Endothelial cell (in vitro differentiated cells): ENCODE measurements around the gene RPL12. TPM values are rescaled to one million over a fixed set of nuclear protein-coding genes. Genes with fewer than 3 reads are reported as not detected.

Source experiments
- DNase-seq: peaks from one replicate; pipeline ENCODE4 v3.0.0; 2021; ENCODE audit warnings: low spot score
- H3K27ac Mint-ChIP-seq: one replicate; pipeline ENCODE4 v1.8.0; 2021; ENCODE audit warnings: mixed read lengths, inconsistent platforms; ENCODE audit not compliant: unreplicated experiment
- H3K27me3 Mint-ChIP-seq: one replicate; pipeline ENCODE4 v1.8.0; 2021; ENCODE audit warnings: mild to moderate bottlenecking, moderate library complexity, mixed read lengths, inconsistent platforms; ENCODE audit not compliant: unreplicated experiment
- H3K36me3 Mint-ChIP-seq: one replicate; pipeline ENCODE4 v1.8.0; 2021; ENCODE audit warnings: mild to moderate bottlenecking, low read depth, mixed read lengths, inconsistent platforms; ENCODE audit not compliant: unreplicated experiment
- H3K4me1 Mint-ChIP-seq: one replicate; pipeline ENCODE4 v1.8.0; 2021; ENCODE audit warnings: mild to moderate bottlenecking, mixed read lengths, inconsistent platforms; ENCODE audit not compliant: unreplicated experiment
- H3K4me3 Mint-ChIP-seq: one replicate; pipeline ENCODE4 v1.8.0; 2021; ENCODE audit warnings: mild to moderate bottlenecking, mixed read lengths, inconsistent platforms; ENCODE audit not compliant: unreplicated experiment
- H3K9me3 Mint-ChIP-seq: one replicate; pipeline ENCODE4 v1.8.0; 2021; ENCODE audit warnings: mixed read lengths, inconsistent platforms; ENCODE audit not compliant: unreplicated experiment
- total RNA-seq: library from RNA; stranded (reverse); fragmentation: NEBNext Ultra II Directional; extraction: Animal tissue kit (Norgen Biotek cat#: 25700); gene quantifications from one replicate; pipeline ENCODE4 v1.2.1, GENCODE V29; 2021; ENCODE audit not compliant: unreplicated experiment
- TF ChIP-seq, protein P1 (sequence below): fragments of 200-600 bp; sonication (generic); IDR thresholded peaks from one replicate; pipeline ENCODE4 v1.5.0; 2021; ENCODE audit warnings: antibody characterized with exemption; ENCODE audit not compliant: unreplicated experiment

RPL12 gene
- total RNA-seq, 1 donor from 2014 or later = 1,208 TPM

DNA sequence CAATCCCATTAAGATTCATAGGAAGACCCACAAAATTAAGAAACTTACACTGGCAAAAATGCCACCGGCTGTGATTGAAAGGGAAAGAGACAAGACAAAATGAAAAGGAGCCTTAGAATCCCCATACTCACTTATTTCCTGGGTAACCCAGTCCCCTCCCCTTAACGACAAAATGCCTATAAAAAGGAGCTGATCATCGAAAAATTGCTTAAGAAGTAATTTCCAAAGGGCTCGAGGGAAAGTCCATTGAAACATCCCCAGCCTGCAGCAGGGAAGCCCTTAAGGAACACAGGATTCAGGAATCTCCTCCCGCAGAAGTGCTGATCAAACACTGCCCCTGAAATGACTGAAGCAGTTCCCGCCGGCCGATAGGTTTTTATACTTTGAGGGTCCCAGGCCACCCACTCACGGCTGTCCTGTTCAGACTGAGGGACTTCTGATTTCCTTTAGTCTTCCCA lies 27.7 kb downstream of the RPL12 start:
- Mint-ChIP-seq H3K4me1 (peaks cover 36% of the 10 kb centered on the region), H3K27ac (peak overlapping the region; percentile 72), H3K27me3 (no peaks in the 10 kb centered on the region), H3K4me3 (peak overlapping the region; percentile 98), H3K36me3 (no peaks in the 10 kb centered on the region), H3K9me3 (no peaks in the 10 kb centered on the region)
- DNase-seq = no peak
- TF ChIP-seq, protein P1, sequence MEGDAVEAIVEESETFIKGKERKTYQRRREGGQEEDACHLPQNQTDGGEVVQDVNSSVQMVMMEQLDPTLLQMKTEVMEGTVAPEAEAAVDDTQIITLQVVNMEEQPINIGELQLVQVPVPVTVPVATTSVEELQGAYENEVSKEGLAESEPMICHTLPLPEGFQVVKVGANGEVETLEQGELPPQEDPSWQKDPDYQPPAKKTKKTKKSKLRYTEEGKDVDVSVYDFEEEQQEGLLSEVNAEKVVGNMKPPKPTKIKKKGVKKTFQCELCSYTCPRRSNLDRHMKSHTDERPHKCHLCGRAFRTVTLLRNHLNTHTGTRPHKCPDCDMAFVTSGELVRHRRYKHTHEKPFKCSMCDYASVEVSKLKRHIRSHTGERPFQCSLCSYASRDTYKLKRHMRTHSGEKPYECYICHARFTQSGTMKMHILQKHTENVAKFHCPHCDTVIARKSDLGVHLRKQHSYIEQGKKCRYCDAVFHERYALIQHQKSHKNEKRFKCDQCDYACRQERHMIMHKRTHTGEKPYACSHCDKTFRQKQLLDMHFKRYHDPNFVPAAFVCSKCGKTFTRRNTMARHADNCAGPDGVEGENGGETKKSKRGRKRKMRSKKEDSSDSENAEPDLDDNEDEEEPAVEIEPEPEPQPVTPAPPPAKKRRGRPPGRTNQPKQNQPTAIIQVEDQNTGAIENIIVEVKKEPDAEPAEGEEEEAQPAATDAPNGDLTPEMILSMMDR = no peak

GRCh38 chr9:127422787-127423186 lies 28.4 kb downstream of the RPL12 start:
- Mint-ChIP-seq H3K4me1 (peaks cover 36% of the 10 kb centered on the region), H3K9me3 (no peaks in the 10 kb centered on the region), H3K4me3 (peak overlapping the region; percentile 98), H3K27ac (no peak overlapping the region), H3K36me3 (no peaks in the 10 kb centered on the region), H3K27me3 (no peaks in the 10 kb centered on the region)
- TF ChIP-seq, protein P1 = no peak
- DNase-seq = no peak

DNA sequence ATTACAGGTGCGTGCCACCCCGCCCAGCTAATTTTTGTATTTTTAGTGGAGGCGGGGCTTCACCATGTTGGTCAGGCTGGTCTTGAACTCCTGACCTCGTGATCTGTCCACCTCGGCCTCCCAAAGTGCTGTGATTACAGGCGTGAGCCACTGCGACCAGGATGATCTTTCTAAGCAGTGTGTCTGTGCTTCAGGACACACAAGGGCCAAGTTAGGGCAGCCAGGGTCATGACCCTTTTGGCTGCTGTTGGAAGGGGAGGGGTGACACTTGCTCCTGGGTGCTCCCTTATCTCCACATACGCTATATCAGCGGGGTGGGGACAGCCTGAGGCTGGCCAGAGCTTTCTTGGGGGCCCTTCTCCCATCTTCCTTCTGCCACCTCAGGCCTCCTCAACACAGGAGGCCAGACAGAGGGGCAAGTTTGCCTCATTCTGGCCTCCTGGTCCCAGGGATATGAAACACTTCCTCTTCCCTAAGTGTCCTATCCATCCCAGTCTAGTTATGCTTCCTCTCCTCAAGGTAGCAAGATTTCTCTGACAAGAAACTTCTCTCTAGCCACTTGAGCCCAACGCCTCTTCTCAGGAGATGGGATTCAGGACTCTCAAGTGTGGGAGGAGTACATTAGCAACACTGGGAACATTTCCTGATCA lies 28.9 kb downstream of the RPL12 start:
- Mint-ChIP-seq H3K9me3 (no peaks in the 10 kb centered on the region), H3K27ac (no peak overlapping the region), H3K4me3 (no peak overlapping the region), H3K27me3 (peaks cover 2% of the 10 kb centered on the region), H3K36me3 (no peaks in the 10 kb centered on the region), H3K4me1 (peaks cover 36% of the 10 kb centered on the region)
- TF ChIP-seq, protein P1 = no peak
- DNase-seq = no peak

DNA sequence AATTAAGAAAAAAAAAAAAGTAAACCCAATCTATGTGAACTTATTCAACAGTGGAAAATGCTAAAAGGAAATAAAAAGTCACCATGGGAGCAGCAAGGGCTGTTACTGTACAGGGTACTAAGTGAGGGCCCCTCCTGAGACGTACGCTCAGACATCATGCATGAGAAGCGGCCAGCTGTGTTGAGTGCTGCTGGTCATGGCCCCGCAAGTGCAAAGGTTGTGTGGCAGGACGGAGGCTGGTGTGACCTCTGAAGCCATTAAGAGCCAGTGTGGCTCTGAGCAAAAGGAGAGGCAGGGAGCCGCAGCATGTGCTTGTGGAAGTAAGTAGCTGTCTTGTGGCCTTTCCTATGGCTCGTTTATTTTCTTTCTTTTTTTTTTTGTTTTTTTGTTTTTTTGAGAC lies 30.1 kb downstream of the RPL12 start:
- Mint-ChIP-seq H3K36me3 (no peaks in the 10 kb centered on the region), H3K4me3 (no peak overlapping the region), H3K27me3 (peaks cover 2% of the 10 kb centered on the region), H3K4me1 (peaks cover 30% of the 10 kb centered on the region), H3K9me3 (no peaks in the 10 kb centered on the region), H3K27ac (no peak overlapping the region)
- TF ChIP-seq, protein P1 = no peak
- no peak for DNase-seq

DNA sequence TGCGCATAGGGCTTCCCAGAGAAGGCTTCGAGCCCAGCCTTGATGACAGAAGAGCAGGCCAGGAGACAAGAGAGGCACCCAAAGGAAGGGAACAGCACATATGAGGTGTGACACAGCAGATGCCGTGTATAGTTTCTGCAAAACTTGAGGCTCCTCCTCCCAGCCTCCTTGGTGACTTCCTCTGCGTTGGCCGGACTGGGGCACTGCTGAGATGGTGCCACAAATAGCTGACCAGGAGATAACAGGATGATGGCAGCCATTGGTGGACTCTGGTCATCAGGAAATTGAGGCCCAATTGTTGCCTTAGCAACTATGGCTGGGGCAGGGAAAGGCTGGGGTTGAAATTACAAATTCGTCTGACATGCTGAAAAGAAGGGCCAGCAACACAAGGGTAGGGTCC lies 31.9 kb downstream of the RPL12 start:
- no peak overlapping the region for H3K4me3 Mint-ChIP-seq
- H3K9me3 Mint-ChIP-seq = no peaks in the 10 kb centered on the region
- TF ChIP-seq, protein P1 = no peak
- peaks cover 14% of the 10 kb centered on the region for H3K4me1 Mint-ChIP-seq
- peaks cover 2% of the 10 kb centered on the region for H3K27me3 Mint-ChIP-seq
- H3K36me3 Mint-ChIP-seq = no peaks in the 10 kb centered on the region
- no peak overlapping the region for H3K27ac Mint-ChIP-seq
- DNase-seq = no peak
